ENCODE measurements around the gene SLC25A26. TPM values are rescaled to one million over a fixed set of nuclear protein-coding genes. Genes with fewer than 3 reads are reported as not detected.

Gene SLC25A26
- total RNA-seq, 1 experiment from 2014 or later, result 23.8 TPM

GRCh38 chr3:66415867-66416428 is 195.1 kb downstream of the SLC25A26 start (continued):
- TF ChIP-seq EZH2 (IDR thresholded peaks at IDR 0.05) (no peak), EZH2phosphoT487 (IDR thresholded peaks at IDR 0.05; ENCODE audit: borderline replicate concordance) (no peak)

GRCh38 chr3:66416556-66417304 is 195.9 kb downstream of the SLC25A26 start:
- DNase-seq (ENCODE audit: low read depth, low spot score), result no peak
- intact Hi-C loops (cut with micrococcal nuclease), result no loop called here

More at GRCh38 chr3:66416556-66417304, 195.9 kb downstream of the SLC25A26 start:
- no peaks in the 10 kb centered on the region for H3K27me3 ChIP-seq (ENCODE audit: insufficient read depth, low read length)
- H3K4me3 ChIP-seq (replicated peaks in 1 of 2; ENCODE audit: low read depth in 1 of 2, low read length in 2 of 2), result no peak overlapping the region
- H3K9me2 ChIP-seq (ENCODE audit: insufficient read depth), result no peaks in the 10 kb centered on the region
- no peaks in the 10 kb centered on the region for H4K20me1 ChIP-seq (ENCODE audit: insufficient read depth)
- H3K9ac ChIP-seq (ENCODE audit: low read length), result no peak overlapping the region
- no TSS peak for BruUV-seq (replicated peaks)
- no peak overlapping the region for H2AFZ ChIP-seq (ENCODE audit: low read depth, low read length, poor library complexity, severe bottlenecking)
- H3K9me3 ChIP-seq (ENCODE audit: control insufficient read depth in 1 of 2, insufficient read depth in 1 of 2, low read depth in 1 of 2, low read length in 2 of 2), result no peaks in the 10 kb centered on the region
- H3K27ac ChIP-seq (ENCODE audit: low read depth, low read length), result no peak overlapping the region
- ChIA-PET CTCF (no interaction called here), RAD21 (ENCODE audit: low non-redundant PET in 1 of 2, low total read pairs in 2 of 2, uncharacterized antibody in 2 of 2, unreplicated experiment in 2 of 2) (no interaction called here), POLR2A (no interaction called here)
- TF ChIP-seq REST (IDR thresholded peaks at IDR 0.05; ENCODE audit: low read depth) (no peak), RAD21 (IDR thresholded peaks at IDR 0.05; ENCODE audit: low read depth) (no peak), ZNF274 (IDR thresholded peaks at IDR 0.05; ENCODE audit: low read depth, low read length) (no peak), FOSL1 (IDR thresholded peaks at IDR 0.05; ENCODE audit: low read depth) (no peak), SIN3A (IDR thresholded peaks at IDR 0.05; ENCODE audit: low read depth) (no peak), EZH2 (IDR thresholded peaks at IDR 0.05) (no peak), CEBPB (IDR thresholded peaks at IDR 0.05; ENCODE audit: low read depth) (no peak), POLR2AphosphoS5 (IDR thresholded peaks at IDR 0.05; ENCODE audit: low read depth, low read length) (no peak), JUND (IDR thresholded peaks at IDR 0.05) (no peak), MAX (IDR thresholded peaks at IDR 0.05) (no peak), SRF (IDR thresholded peaks at IDR 0.05; ENCODE audit: low read depth) (no peak), ELF1 (IDR thresholded peaks at IDR 0.05; ENCODE audit: borderline replicate concordance, low read depth) (no peak), EZH2phosphoT487 (IDR thresholded peaks at IDR 0.05; ENCODE audit: borderline replicate concordance) (no peak), SP1 (IDR thresholded peaks at IDR 0.05; ENCODE audit: low read depth) (no peak), ZFX (IDR thresholded peaks at IDR 0.05) (no peak), CBX3 (IDR thresholded peaks at IDR 0.05; ENCODE audit: low read depth) (no peak), YY1 (IDR thresholded peaks at IDR 0.05; ENCODE audit: extremely low read depth, insufficient replicate concordance, low read depth, low read length) (no peak), TCF7L2 (IDR thresholded peaks at IDR 0.05; ENCODE audit: borderline replicate concordance, extremely low read depth, insufficient read depth, insufficient read length) (no peak), POLR2A (IDR thresholded peaks at IDR 0.05; ENCODE audit: borderline replicate concordance, extremely low read depth, insufficient read depth, insufficient read length) (no peak), ATF3 (IDR thresholded peaks at IDR 0.05) (no peak)
- no peak for ATAC-seq
- H3K79me2 ChIP-seq (ENCODE audit: insufficient read depth, low read length), result no peaks in the 10 kb centered on the region
- no peaks in the 10 kb centered on the region for H3K36me3 ChIP-seq (ENCODE audit: control insufficient read depth in 1 of 2, insufficient read depth in 2 of 2, low read length in 2 of 2)
- no peaks in the 10 kb centered on the region for H3K4me1 ChIP-seq (ENCODE audit: control insufficient read depth in 1 of 2, insufficient read depth in 2 of 2, low read length in 2 of 2)
- no peak overlapping the region for H3K4me2 ChIP-seq (ENCODE audit: low read length)

Data from HCT116 (cell line).